Prostate gland (tissue), 2 donors: ENCODE measurements around the gene SH3PXD2A. TPM values are rescaled to one million over a fixed set of nuclear protein-coding genes. Genes with fewer than 3 reads are reported as not detected.

Experiments used
- DNase-seq: peaks from one replicate; pipeline ENCODE4 v3.0.0-alpha.2; 2019; ENCODE audit warnings: low spot score
- H3K27ac ChIP-seq, 2 donors: fragments of 200-600 bp; sonication (generic); 2 replicates each; pipeline ENCODE4 v1.5.1; 2017 to 2019
- H3K27me3 ChIP-seq: fragments of 200-600 bp; sonication (generic); replicated peaks from 2 replicates; pipeline ENCODE4 v1.5.1; 2019; ENCODE audit not compliant: insufficient read depth
- H3K36me3 ChIP-seq, 2 donors: fragments of 200-600 bp; sonication (generic); 1 replicate in 1 of 2; 2 replicates in 1 of 2; pipeline versions ENCODE4 v1.5.1 to v1.8.1; 2017 to 2019
- H3K4me1 ChIP-seq: fragments of 200-600 bp; sonication (generic); replicated peaks from 2 replicates; pipeline ENCODE4 v1.5.1; 2019
- H3K4me3 ChIP-seq, 2 donors: fragments of 200-600 bp; sonication (generic); 2 replicates each; pipeline ENCODE4 v1.5.1; 2017 to 2019
- H3K9me3 ChIP-seq: fragments of 200-600 bp; sonication (generic); 2 replicates; pipeline ENCODE4 v1.5.1; 2017
- CTCF ChIP-seq, 4 experiments: fragments of 200-600 bp in 2 of 4; fragments of 450-650 bp in 2 of 4; sonication (generic) in 2 of 4; IDR thresholded peaks; 1 replicate in 3 of 4; 2 replicates in 1 of 4; pipeline ENCODE4 v1.5.1; 2016 to 2019; ENCODE audit warnings: antibody characterized with exemption in 4 of 4, mild to moderate bottlenecking in 2 of 4, moderate library complexity in 2 of 4
- POLR2A ChIP-seq: fragments of 450-650 bp; IDR thresholded peaks from one replicate; pipeline ENCODE4 v1.6.1; 2016; ENCODE audit warnings: antibody characterized with exemption, mild to moderate bottlenecking
- POLR2AphosphoS5 ChIP-seq: sonication (generic); formaldehyde crosslinking; IDR thresholded peaks from one replicate; pipeline ENCODE4 v1.6.1; 2017; ENCODE audit warnings: antibody characterized with exemption
- WGBS: methylation state at CpG from one replicate; pipeline ENCODE4 v1.1.5; 2018; 5-methylcytosine and 5-hydroxymethylcytosine counted together
- intact Hi-C: fragments of 100-400 bp; cut with DNase I; formaldehyde crosslinking; loops from one replicate; pipeline ENCODE4 v1.14.2; 2022
- total RNA-seq, 2 donors: library from RNA; depleted of rRNA; stranded (reverse); fragments of >200 nt; gene quantifications; one replicate each; pipeline ENCODE4 v1.1.0, GENCODE V29; 2016

The SH3PXD2A gene
- total RNA-seq, 2 donors from 2014 or later, result 14.2 to 26.4 TPM

- Histone ChIP-seq H3K9me3 (no peaks in the 10 kb centered on the region), H3K36me3 (no peaks in the 10 kb centered on the region), H3K4me1 (no peaks in the 10 kb centered on the region), H3K27me3 (no peaks in the 10 kb centered on the region), H3K27ac (no peak overlapping the region), H3K4me3 (no peak overlapping the region)
- peak; percentile 40 for DNase-seq
- intact Hi-C loops, result no loop called here
- 63% methylated on average over 9 of the region's 9 CpGs for WGBS
- TF ChIP-seq POLR2A, result no peak
- TF ChIP-seq POLR2AphosphoS5, result no peak
- no peak for TF ChIP-seq CTCF (IDR thresholded peaks at IDR 0.05)
Measured at GRCh38 chr10:103784723-103785418, 70.5 kb downstream of the SH3PXD2A start.

- no peaks in the 10 kb centered on the region for H3K4me1 ChIP-seq
- intact Hi-C loops, result no loop called here
- no peaks in the 10 kb centered on the region for H3K27me3 ChIP-seq
- H3K9me3 ChIP-seq, result no peaks in the 10 kb centered on the region
- H3K36me3 ChIP-seq, result no peaks in the 10 kb centered on the region
- no peak for TF ChIP-seq CTCF (IDR thresholded peaks at IDR 0.05)
- H3K27ac ChIP-seq, result no peak overlapping the region
- DNase-seq, result no peak
- 67% methylated on average over 8 of the region's 8 CpGs for whole genome bisulfite sequencing
- no peak overlapping the region for H3K4me3 ChIP-seq
Measured at GRCh38 chr10:103784089-103784488, 71.3 kb downstream of the SH3PXD2A start.

DNA sequence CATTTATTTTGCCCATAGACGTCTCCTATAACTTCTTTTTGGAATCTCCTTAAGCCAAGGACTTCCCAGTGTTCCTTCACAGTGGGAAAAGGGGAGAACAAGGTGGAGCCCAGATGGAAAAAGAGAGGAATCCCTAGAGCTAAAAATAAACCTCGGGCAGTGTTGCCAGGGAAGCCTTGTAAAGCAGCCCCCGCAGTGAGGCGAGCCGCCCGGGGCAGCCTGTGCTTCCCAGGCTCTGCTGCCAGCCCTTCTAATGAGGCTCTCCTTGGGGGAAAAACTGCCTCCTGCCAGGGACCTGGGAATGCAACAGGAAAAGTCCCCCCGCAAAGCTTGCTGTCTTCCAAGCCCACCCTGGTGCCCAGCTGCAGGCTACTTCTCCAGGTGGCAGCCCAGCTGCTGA lies 71.7 kb downstream of the SH3PXD2A start:
- no peaks in the 10 kb centered on the region for H3K27me3 ChIP-seq
- H3K36me3 ChIP-seq, result no peaks in the 10 kb centered on the region
- no peak for DNase-seq
- no peaks in the 10 kb centered on the region for H3K4me1 ChIP-seq
- no peak overlapping the region for H3K27ac ChIP-seq
- H3K9me3 ChIP-seq, result no peaks in the 10 kb centered on the region
- 17% methylated on average over 7 of the region's 7 CpGs for WGBS
- intact Hi-C loops, result no loop called here
- TF ChIP-seq POLR2AphosphoS5, result no peak
- no peak for TF ChIP-seq CTCF (IDR thresholded peaks at IDR 0.05)
- TF ChIP-seq POLR2A, result no peak
- H3K4me3 ChIP-seq, result no peak overlapping the region

DNA sequence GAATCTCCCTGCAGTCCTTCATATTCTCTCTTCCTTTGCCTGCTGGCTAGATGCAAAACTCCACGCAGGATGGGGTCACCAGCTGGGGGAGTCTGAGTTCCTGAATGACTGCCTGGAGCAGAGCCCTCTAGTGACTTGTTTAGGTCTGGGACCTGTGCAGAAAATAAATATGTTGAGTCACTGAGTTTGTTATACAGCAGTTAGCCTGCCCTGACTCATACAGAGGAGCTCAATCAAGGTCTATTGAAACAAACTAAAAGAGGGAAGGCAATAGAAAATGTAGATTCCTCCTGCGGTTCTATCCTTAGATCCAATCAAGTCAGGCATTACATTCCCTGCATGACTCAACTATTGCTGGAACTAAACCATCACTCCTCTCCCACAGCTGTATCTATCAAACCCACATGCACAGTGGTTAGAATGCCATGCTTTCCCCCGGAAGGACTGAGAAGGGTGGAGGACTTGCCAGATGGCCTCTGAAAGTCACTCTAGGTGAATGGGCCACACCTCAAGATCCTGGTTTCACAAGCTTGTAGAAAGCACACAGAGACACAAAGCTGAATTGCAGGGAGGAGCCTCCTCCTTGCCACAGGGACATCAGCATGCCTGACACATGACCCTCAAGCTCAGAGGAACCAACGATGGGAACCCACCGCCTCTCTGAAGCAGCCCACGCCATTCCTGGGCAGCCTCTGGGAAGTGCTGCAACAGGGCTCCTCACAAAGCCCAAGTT lies 73.9 kb downstream of the SH3PXD2A start:
- Histone ChIP-seq H3K9me3 (no peaks in the 10 kb centered on the region), H3K4me3 (no peak overlapping the region), H3K4me1 (no peaks in the 10 kb centered on the region), H3K27me3 (no peaks in the 10 kb centered on the region), H3K27ac (no peak overlapping the region), H3K36me3 (no peaks in the 10 kb centered on the region)
- no peak for TF ChIP-seq POLR2A
- TF ChIP-seq CTCF (IDR thresholded peaks at IDR 0.05), result peak in 1 of 4 experiments; percentile 18
- no peak for TF ChIP-seq POLR2AphosphoS5
- no peak for DNase-seq
- 82% methylated on average over 6 of the region's 6 CpGs for WGBS
- intact Hi-C loops, result no loop called here
